ENCODE data around the gene AKAP8L.

AKAP8L gene

GRCh38 chr19:15439078-15439799 is 20.5 kb upstream of the AKAP8L start:
- H3K4me2 ChIP-seq (ENCODE audit: low read depth, low read length, poor library complexity, severe bottlenecking) = no peak overlapping the region
- H3K9ac ChIP-seq (ENCODE audit: low read depth, low read length, poor library complexity, severe bottlenecking) = peak overlapping the region; percentile 32
- no peaks in the 10 kb centered on the region for H3K79me2 ChIP-seq (ENCODE audit: insufficient read depth, low read length)
- no peaks in the 10 kb centered on the region for H3F3A ChIP-seq (ENCODE audit: low read depth)
- H3K9me2 ChIP-seq (replicated peaks; ENCODE audit: low read depth, low read length) = no peaks in the 10 kb centered on the region
- H3K4me3 ChIP-seq (ENCODE audit: low read length, poor library complexity, severe bottlenecking) = no peak overlapping the region
- no peaks in the 10 kb centered on the region for H3K4me1 ChIP-seq (ENCODE audit: insufficient read depth, low read length, poor library complexity, severe bottlenecking)
- H3K27me3 ChIP-seq (ENCODE audit: insufficient read depth, low read length, poor library complexity, severe bottlenecking) = no peaks in the 10 kb centered on the region
- no peaks in the 10 kb centered on the region for H3K36me3 ChIP-seq (ENCODE audit: insufficient read depth, low read length)
- no peak for TF ChIP-seq CTCF (conservative IDR thresholded peaks at IDR 0.05; ENCODE audit: low read length)
- no peak for TF ChIP-seq EZH2phosphoT487 (IDR thresholded peaks at IDR 0.05; ENCODE audit: borderline replicate concordance)
- H4K20me1 ChIP-seq (ENCODE audit: insufficient read depth, low read length, poor library complexity, severe bottlenecking) = no peaks in the 10 kb centered on the region
- no peak overlapping the region for H2AFZ ChIP-seq (ENCODE audit: low read length)
- H3K9me3 ChIP-seq (ENCODE audit: insufficient read depth, low read depth, low read length) = no peaks in the 10 kb centered on the region

- no peaks in the 10 kb centered on the region for H3K9me2 ChIP-seq (replicated peaks; ENCODE audit: low read depth, low read length)
- no peak overlapping the region for H3K4me2 ChIP-seq (ENCODE audit: low read depth, low read length, poor library complexity, severe bottlenecking)
- no peak overlapping the region for H2AFZ ChIP-seq (ENCODE audit: low read length)
- no peaks in the 10 kb centered on the region for H3F3A ChIP-seq (ENCODE audit: low read depth)
- H4K20me1 ChIP-seq (ENCODE audit: insufficient read depth, low read length, poor library complexity, severe bottlenecking) = no peaks in the 10 kb centered on the region
- peaks cover 2% of the 10 kb centered on the region for H3K4me1 ChIP-seq (ENCODE audit: insufficient read depth, low read length, poor library complexity, severe bottlenecking)
- no peaks in the 10 kb centered on the region for H3K27me3 ChIP-seq (ENCODE audit: insufficient read depth, low read length, poor library complexity, severe bottlenecking)
- H3K36me3 ChIP-seq (ENCODE audit: insufficient read depth, low read length) = no peaks in the 10 kb centered on the region
- no peak overlapping the region for H3K9ac ChIP-seq (ENCODE audit: low read depth, low read length, poor library complexity, severe bottlenecking)
- no peak overlapping the region for H3K4me3 ChIP-seq (ENCODE audit: low read length, poor library complexity, severe bottlenecking)
- no peak for TF ChIP-seq CTCF (conservative IDR thresholded peaks at IDR 0.05; ENCODE audit: low read length)
- no peak for TF ChIP-seq EZH2phosphoT487 (IDR thresholded peaks at IDR 0.05; ENCODE audit: borderline replicate concordance)
- no peaks in the 10 kb centered on the region for H3K79me2 ChIP-seq (ENCODE audit: insufficient read depth, low read length)
- no peaks in the 10 kb centered on the region for H3K9me3 ChIP-seq (ENCODE audit: insufficient read depth, low read depth, low read length)
Observed at GRCh38 chr19:15438577-15438976, 19.8 kb upstream of the AKAP8L start.

GRCh38 chr19:15438124-15438496 is 19.3 kb upstream of the AKAP8L start:
- no peak for TF ChIP-seq CTCF (conservative IDR thresholded peaks at IDR 0.05; ENCODE audit: low read length)
- TF ChIP-seq EZH2phosphoT487 (IDR thresholded peaks at IDR 0.05; ENCODE audit: borderline replicate concordance) = no peak
- no peaks in the 10 kb centered on the region for H3K36me3 ChIP-seq (ENCODE audit: insufficient read depth, low read length)
- no peaks in the 10 kb centered on the region for H3K9me2 ChIP-seq (replicated peaks; ENCODE audit: low read depth, low read length)
- no peak overlapping the region for H3K9ac ChIP-seq (ENCODE audit: low read depth, low read length, poor library complexity, severe bottlenecking)
- H2AFZ ChIP-seq (ENCODE audit: low read length) = no peak overlapping the region
- H3F3A ChIP-seq (ENCODE audit: low read depth) = no peaks in the 10 kb centered on the region
- peaks cover 6% of the 10 kb centered on the region for H3K4me1 ChIP-seq (ENCODE audit: insufficient read depth, low read length, poor library complexity, severe bottlenecking)
- no peaks in the 10 kb centered on the region for H3K9me3 ChIP-seq (ENCODE audit: insufficient read depth, low read depth, low read length)
- H3K27me3 ChIP-seq (ENCODE audit: insufficient read depth, low read length, poor library complexity, severe bottlenecking) = no peaks in the 10 kb centered on the region
- no peak overlapping the region for H3K4me3 ChIP-seq (ENCODE audit: low read length, poor library complexity, severe bottlenecking)
- H3K79me2 ChIP-seq (ENCODE audit: insufficient read depth, low read length) = no peaks in the 10 kb centered on the region
- no peaks in the 10 kb centered on the region for H4K20me1 ChIP-seq (ENCODE audit: insufficient read depth, low read length, poor library complexity, severe bottlenecking)
- no peak overlapping the region for H3K4me2 ChIP-seq (ENCODE audit: low read depth, low read length, poor library complexity, severe bottlenecking)

All from Loucy (cell line).